Myometrial cell (primary cell): Measurements from ENCODE around the gene TECPR1. TPM values are rescaled to one million over a fixed set of nuclear protein-coding genes. Genes with fewer than 3 reads are reported as not detected.

Experiments used
- total RNA-seq: library from RNA; depleted of rRNA; stranded (reverse); fragments of >200 nt; gene quantifications from 2 replicates; pipeline ENCODE4 v1.2.3, GENCODE V29; 2015

Gene TECPR1
- total RNA-seq, result 55.8 and 72.6 TPM in 2 replicates

GRCh38 chr7:98251601-98252424 is at the start of gene TECPR1:
TECPR1 (minus strand) TSS chr7:98252232; CDS start chr7:98246146, 6,086 bp downstream.

GRCh38 chr7:98280791-98281756 is 29.0 kb upstream of the TECPR1 start, which contains the start of gene BRI3:
BRI3 (plus strand) TSS chr7:98281686; CDS start chr7:98281796, 110 bp downstream.

DNA sequence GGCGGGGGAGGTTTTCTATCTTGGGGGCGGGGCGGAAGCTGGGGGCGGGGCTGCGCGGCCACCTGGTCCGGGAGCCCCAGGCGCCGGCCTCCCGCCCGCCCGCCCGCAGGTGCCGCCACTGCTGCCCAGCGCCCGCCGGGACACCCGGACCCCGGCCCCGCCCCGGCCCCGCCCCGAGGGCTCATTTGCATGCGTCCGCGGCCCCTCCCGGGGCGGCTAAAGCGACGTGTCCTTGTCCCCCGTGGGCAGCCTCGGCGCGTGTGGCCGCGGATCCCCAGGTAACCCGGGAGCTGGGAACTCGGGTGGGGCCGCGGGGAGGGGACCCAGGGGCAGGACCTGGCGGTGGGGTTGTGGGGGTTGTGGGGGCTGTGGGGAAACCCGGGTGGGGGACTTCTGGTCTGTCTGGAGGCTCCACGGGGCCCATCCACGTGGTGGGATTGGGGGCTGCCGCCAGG is 40.8 kb downstream of the TECPR1 start, which contains the start of gene BHLHA15:
Gene BHLHA15 (plus strand): TSS at position 219 of the 455 bp plus-strand sequence. CDS start 871 bp downstream, outside the sequence.

Other genes with a start within 250 kb of the TECPR1 start
- 3.5 and 4.8 TPM in 2 replicates for gene LMTK2, start 145.4 kb downstream of the TECPR1 start, total RNA-seq
- 0.71 TPM in 1 of 2 replicates, not detected in the other for gene BHLHA15, start 40.8 kb downstream of the TECPR1 start, total RNA-seq
- 37.5 and 45.2 TPM in 2 replicates for gene BRI3, start 29.5 kb upstream of the TECPR1 start, total RNA-seq
- gene BAIAP2L1, start 148.9 kb upstream of the TECPR1 start, total RNA-seq, result 0.71 and 1.2 TPM in 2 replicates